ENCODE measurements around the gene PRR20E.
A peak's percentile ranks its signal among the peaks of the same experiment; 100 is the strongest.
"Not testable (repeated sequence)": the region's sequence is repeated elsewhere in the genome, so short reads cannot be mapped to it uniquely, and the experiment has no call there.

Gene PRR20E

DNA sequence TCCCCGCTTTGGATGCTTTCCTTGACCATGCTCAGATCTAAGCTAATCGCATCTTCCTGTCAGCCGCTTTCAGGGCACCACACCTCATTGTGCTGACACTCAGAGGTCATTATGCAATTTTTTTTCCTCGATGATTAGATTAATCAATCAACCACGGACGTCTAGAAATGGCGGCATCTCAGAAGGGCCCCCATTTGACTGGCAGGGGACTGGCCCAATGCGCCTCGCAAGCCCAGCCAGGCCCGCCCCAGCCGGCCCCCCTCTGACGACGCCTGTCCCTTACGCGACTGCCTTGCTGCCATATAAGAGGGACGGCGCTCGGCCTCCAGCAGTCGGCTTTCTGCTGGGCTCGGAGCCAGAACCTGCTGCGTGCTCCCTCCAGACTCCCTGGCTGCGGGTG, at the start of gene PRR20E:
Gene PRR20E (plus strand): TSS at position 301 of the 400 bp plus-strand sequence. CDS start 387 bp downstream, outside the sequence.
- not testable (repeated sequence) for H3K4me3 ChIP-seq (ENCODE audit: insufficient read depth, low read length, poor library complexity, severe bottlenecking); H2AFZ ChIP-seq (ENCODE audit: low read depth, low read length, severe bottlenecking); H3K9me3 ChIP-seq (ENCODE audit: insufficient read depth, low read length); H4K20me1 ChIP-seq (ENCODE audit: low read depth, low read length); H3K79me2 ChIP-seq (ENCODE audit: insufficient read depth, low read length); H3K9me2 ChIP-seq (replicated peaks; ENCODE audit: insufficient read depth, low read length); H3K27ac ChIP-seq (ENCODE audit: low read depth, low read length); H3F3A ChIP-seq (ENCODE audit: insufficient read depth); H3K9ac ChIP-seq (ENCODE audit: low read length); H3K36me3 ChIP-seq (ENCODE audit: low read length); H3K27me3 ChIP-seq (ENCODE audit: low read length); H3K4me2 ChIP-seq (ENCODE audit: low read depth, low read length, poor library complexity, severe bottlenecking)

GRCh38 chr13:57123681-57124080, 43.3 kb upstream of the PRR20E start:
- no peak overlapping the region for H2AFZ ChIP-seq (ENCODE audit: low read depth, low read length, severe bottlenecking)
- no peaks in the 10 kb centered on the region for H3F3A ChIP-seq (ENCODE audit: insufficient read depth)
- H3K27me3 ChIP-seq (ENCODE audit: low read length) = no peaks in the 10 kb centered on the region
- no peaks in the 10 kb centered on the region for H4K20me1 ChIP-seq (ENCODE audit: low read depth, low read length)
- H3K4me2 ChIP-seq (ENCODE audit: low read depth, low read length, poor library complexity, severe bottlenecking) = no peak overlapping the region
- no peak for TF ChIP-seq CTCF (IDR thresholded peaks at IDR 0.05; ENCODE audit: insufficient read depth, low read length, poor library complexity, severe bottlenecking)
- no peak for TF ChIP-seq EZH2phosphoT487 (conservative IDR thresholded peaks at IDR 0.05; ENCODE audit: low read length)
- no peak overlapping the region for H3K4me3 ChIP-seq (ENCODE audit: insufficient read depth, low read length, poor library complexity, severe bottlenecking)
- H3K79me2 ChIP-seq (ENCODE audit: insufficient read depth, low read length) = no peaks in the 10 kb centered on the region
- H3K9me3 ChIP-seq (ENCODE audit: insufficient read depth, low read length) = no peaks in the 10 kb centered on the region
- H3K27ac ChIP-seq (ENCODE audit: low read depth, low read length) = no peak overlapping the region
- no peaks in the 10 kb centered on the region for H3K9me2 ChIP-seq (replicated peaks; ENCODE audit: insufficient read depth, low read length)
- H3K36me3 ChIP-seq (ENCODE audit: low read length) = no peaks in the 10 kb centered on the region
- no peak overlapping the region for H3K9ac ChIP-seq (ENCODE audit: low read length)

GRCh38 chr13:57128909-57129308, 38.1 kb upstream of the PRR20E start:
- Histone ChIP-seq H3K4me3 (ENCODE audit: insufficient read depth, low read length, poor library complexity, severe bottlenecking) (no peak overlapping the region), H3K36me3 (ENCODE audit: low read length) (no peaks in the 10 kb centered on the region), H3K4me2 (ENCODE audit: low read depth, low read length, poor library complexity, severe bottlenecking) (no peak overlapping the region), H2AFZ (ENCODE audit: low read depth, low read length, severe bottlenecking) (no peak overlapping the region), H3K9me2 (replicated peaks; ENCODE audit: insufficient read depth, low read length) (no peaks in the 10 kb centered on the region), H4K20me1 (ENCODE audit: low read depth, low read length) (no peaks in the 10 kb centered on the region), H3K27ac (ENCODE audit: low read depth, low read length) (no peak overlapping the region), H3K9ac (ENCODE audit: low read length) (no peak overlapping the region), H3F3A (ENCODE audit: insufficient read depth) (no peaks in the 10 kb centered on the region), H3K79me2 (ENCODE audit: insufficient read depth, low read length) (no peaks in the 10 kb centered on the region), H3K9me3 (ENCODE audit: insufficient read depth, low read length) (no peaks in the 10 kb centered on the region), H3K27me3 (ENCODE audit: low read length) (no peaks in the 10 kb centered on the region)
- TF ChIP-seq CTCF (IDR thresholded peaks at IDR 0.05; ENCODE audit: insufficient read depth, low read length, poor library complexity, severe bottlenecking) (no peak), EZH2phosphoT487 (conservative IDR thresholded peaks at IDR 0.05; ENCODE audit: low read length) (no peak)

- Histone ChIP-seq H3K9me2 (replicated peaks; ENCODE audit: insufficient read depth, low read length) (no peaks in the 10 kb centered on the region), H3F3A (ENCODE audit: insufficient read depth) (no peaks in the 10 kb centered on the region), H3K9me3 (ENCODE audit: insufficient read depth, low read length) (no peaks in the 10 kb centered on the region), H3K27me3 (ENCODE audit: low read length) (no peaks in the 10 kb centered on the region), H3K4me2 (ENCODE audit: low read depth, low read length, poor library complexity, severe bottlenecking) (no peak overlapping the region), H3K9ac (ENCODE audit: low read length) (no peak overlapping the region), H4K20me1 (ENCODE audit: low read depth, low read length) (no peaks in the 10 kb centered on the region), H3K36me3 (ENCODE audit: low read length) (no peaks in the 10 kb centered on the region), H3K27ac (ENCODE audit: low read depth, low read length) (no peak overlapping the region), H3K4me3 (ENCODE audit: insufficient read depth, low read length, poor library complexity, severe bottlenecking) (no peak overlapping the region), H2AFZ (ENCODE audit: low read depth, low read length, severe bottlenecking) (peak overlapping the region; percentile 14), H3K79me2 (ENCODE audit: insufficient read depth, low read length) (no peaks in the 10 kb centered on the region)
- TF ChIP-seq CTCF (IDR thresholded peaks at IDR 0.05; ENCODE audit: insufficient read depth, low read length, poor library complexity, severe bottlenecking) = no peak
- no peak for TF ChIP-seq EZH2phosphoT487 (conservative IDR thresholded peaks at IDR 0.05; ENCODE audit: low read length)
Observed at GRCh38 chr13:57136093-57136492, 30.9 kb upstream of the PRR20E start.
